Kidney glomerular epithelial cell (primary cell): ENCODE measurements around the gene GJA5.
A peak's percentile ranks its signal among the peaks of the same experiment; 100 is the strongest.

Experiments used
- DNase-seq: peaks from one replicate; lab custom pipeline; 2025; lab: John Stamatoyannopoulos, UW

The GJA5 gene

DNA sequence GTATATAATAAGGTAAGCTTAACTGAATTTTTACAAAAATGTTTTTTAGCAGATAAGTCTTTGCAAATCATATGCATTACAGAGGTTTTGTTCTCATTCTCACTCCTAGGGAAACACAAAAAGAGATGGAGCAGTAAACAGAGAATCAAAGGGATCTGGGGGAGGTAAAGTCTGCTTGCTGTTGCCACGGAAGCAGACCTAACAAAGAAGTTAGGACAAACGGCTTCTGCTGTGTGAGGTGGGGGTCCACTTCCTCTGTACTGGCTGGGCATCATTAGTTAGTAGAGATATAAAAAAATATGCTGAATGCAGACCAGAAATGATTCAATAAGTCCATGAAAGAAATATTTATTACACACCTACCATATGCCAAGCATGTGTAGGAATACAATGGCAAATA is 34.2 kb downstream of the GJA5 start:
- DNase-seq, result no peak

DNA sequence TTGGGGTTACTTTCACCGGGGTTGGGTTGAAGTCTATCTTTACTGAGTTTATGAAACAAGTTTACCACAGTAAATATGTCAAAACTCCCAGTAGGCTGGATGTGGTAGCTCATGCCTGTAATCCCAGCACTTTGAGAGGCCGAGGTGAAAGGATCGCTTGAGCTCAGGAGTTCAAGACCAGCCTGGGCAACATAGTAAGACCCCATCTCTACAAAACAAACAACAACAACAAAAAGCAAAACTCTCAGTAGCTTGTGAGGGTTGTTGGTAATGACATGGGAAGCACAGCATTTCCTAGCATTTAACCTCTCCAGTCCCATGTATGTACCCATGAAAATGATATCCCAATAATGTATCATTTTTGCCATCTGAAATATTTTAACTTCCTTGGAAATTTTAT is 34.7 kb downstream of the GJA5 start:
- no peak for DNase-seq

DNA sequence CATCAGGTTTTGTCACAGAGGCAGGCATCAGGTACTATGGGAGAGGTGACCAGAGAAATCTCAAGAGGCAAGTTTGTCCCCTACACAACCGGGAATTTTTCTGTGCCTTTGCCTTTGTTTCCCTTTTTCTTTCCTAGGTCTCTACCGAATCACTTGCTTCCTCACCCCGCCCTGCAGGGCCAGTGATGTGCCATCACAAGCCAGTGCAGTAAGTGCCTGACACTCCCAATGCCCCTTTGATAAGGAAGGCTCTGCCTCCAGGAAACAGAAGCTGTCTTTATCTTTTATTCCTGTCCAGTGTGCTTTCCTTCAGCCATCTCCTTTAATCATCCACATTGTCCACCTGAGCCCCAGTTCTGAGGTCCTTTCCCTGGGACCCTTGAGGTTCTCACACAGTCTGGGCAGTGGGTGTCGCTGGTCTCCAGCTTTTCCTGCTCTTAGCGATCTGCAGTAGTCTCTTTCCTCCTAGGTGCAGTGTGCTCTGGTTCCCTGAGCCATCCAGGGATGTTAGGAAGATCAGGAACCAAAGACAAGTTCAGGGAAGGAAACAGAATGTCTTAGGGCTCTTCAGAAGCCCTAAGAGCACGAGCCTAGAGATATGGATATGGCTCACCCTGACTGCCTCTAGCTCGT is 36.6 kb downstream of the GJA5 start:
- peak; percentile 12 for DNase-seq

DNA sequence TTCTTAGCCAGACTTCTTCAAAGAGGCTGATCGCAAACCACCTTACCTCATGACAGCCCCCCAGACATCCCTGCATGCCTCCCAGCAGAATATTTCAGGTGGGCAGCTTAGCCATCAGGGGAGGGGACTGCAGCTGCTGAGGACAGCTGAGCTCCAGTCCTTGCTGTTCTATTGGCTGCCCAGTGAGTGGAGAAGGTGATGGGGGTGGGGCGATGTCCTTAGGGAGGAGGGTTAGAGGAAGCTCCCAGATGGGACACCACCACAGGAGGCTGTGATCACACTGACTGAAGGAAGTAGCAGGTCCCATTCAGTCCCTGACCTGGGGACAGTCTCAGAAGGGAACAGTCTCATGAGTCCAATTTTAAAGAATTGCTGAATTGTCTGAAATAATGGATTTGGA is 38.3 kb downstream of the GJA5 start:
- no peak for DNase-seq

DNA sequence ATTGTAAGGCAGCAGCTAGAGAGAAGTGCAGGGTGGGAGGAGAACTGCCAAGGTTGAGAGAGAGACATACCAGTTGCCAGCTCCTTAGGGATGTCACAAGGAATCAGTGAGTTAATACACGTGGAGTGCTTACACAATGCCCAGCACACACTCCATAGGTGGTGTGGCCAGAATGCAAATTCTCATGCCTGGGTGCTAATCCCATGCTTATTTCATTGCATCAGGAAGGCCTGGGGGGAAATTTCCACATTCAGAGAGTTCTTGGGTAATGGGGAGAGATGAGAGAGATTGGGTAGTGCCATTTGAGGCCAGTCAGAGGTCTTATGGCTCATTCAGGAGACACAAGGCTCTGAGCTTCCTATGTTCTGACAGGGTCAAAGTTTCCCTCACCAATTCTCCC is 38.7 kb downstream of the GJA5 start:
- DNase-seq, result no peak

DNA sequence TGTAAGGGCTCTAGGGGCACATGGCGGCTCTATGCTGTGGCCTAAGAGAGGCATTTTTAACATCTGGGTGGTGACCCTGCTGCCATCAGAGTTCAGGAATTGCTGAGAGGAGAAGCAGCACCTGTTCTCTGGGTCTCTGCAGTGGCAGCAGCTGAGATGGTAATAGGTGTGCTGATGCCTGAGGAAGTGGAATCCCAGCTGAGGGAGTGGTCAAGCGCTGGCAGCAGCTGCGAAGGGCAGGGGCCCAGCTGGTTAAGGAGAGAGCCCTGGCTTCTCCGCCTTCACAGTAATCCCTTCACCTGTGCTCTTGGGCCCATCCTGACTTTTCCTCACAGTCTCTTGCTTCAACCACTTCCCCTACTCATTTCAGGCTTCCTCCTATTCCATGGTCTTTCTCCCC is 39.8 kb downstream of the GJA5 start:
- no peak for DNase-seq

DNA sequence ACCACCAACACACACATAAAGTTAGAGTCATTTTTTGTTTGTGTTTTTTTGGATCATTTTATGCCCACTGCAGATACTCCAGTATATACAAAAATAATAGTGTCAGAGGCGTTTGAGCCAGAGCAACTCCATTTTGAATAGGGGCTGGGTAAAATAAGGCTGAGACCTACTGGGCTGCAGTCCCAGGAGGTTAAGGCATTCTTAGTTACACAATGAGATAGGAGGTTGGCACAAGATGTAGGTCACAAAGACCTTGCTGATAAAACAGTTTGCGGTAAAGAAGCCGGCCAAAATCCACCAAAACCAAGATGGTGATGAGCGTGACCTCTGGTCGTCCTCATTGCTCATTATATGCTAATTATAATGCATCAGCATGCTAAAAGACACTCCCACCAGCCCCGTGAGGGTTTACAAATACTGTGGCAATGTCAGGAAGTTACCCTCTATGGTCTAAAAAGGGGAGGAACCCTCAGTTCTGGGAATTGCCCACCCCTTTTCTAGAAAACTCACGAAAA is 40.6 kb downstream of the GJA5 start:
- no peak for DNase-seq

DNA sequence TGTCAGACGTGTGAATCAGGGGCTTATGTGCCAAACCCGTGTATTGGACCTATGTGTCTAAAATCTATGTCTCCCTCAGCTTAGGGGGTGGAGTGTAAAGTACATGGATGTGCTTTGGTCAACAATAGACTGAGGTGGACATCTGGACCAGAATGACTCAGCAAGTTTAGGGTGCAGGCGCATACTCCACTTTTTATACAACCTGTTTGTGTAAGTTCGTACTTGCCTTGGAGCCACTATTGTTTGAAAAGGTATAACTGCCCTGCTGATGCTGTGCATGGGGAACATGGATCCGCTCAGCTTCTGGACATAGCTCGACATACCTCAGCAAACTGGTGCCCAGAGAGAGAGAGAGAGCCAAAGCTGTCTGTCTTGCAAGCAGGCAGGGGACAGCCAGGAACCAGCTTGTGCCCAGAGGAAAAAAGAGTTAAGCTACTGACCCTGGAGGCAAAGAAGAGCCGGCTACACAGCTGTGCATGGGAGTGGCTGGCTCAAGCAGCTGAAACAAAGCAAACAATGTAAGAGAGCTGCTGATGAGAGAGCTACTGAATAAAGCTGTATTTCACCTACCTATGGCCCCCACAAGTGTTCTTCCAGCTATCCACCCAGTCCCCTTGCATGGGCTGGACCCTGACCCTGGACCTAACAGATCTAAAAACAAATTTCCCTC is 41.2 kb downstream of the GJA5 start:
- DNase-seq, result no peak

DNA sequence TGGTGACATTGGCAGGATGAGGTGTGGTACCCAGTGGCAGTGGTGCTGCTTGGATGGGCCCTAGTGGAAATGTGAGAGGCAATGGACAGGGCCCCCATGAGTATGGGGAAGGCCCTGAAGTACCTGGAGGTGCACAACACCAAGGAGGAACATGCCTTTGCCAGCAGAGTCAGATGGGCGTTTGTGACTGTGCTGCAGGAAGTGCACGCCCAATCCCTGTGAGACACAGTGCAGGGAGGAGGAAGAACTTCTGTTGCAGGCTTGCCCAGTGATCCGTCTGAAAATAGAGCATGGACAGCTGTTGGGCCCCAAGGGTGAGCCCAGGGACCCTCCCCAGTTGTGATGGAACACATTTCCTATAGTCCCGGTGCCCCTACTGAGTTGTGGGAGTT is 42.7 kb downstream of the GJA5 start:
- no peak for DNase-seq

DNA sequence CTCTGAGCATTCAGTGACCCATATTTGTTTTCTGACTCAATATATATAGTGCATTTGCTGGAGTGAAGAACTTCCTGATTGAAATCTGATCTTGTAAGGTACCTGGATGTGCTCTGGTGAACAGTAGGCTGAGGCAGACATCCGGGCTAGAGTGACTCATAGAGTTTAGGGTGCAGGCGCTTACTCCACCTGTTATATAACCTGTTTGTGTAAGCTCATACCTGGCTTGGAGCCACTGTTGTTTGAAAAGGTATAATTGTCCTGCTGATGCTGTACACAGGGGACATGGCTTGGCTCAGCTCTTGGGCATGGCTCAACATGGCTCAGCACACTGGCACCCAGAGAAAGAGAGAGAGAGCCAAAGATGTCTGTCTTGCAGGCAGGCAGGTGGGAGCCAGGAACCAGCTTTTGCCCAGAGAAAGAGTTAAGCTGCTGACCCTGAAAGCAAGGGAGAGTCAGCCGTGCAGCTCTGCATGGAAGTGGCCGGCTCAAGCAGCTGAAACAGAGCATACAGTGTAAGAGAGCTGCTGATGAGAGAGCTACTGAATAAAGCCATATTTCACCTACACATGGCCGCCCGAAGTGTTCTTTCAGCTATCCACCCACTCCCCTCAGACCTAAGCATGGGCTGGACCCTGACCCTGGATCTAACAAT is 43.2 kb downstream of the GJA5 start:
- DNase-seq, result peak; percentile 97

DNA sequence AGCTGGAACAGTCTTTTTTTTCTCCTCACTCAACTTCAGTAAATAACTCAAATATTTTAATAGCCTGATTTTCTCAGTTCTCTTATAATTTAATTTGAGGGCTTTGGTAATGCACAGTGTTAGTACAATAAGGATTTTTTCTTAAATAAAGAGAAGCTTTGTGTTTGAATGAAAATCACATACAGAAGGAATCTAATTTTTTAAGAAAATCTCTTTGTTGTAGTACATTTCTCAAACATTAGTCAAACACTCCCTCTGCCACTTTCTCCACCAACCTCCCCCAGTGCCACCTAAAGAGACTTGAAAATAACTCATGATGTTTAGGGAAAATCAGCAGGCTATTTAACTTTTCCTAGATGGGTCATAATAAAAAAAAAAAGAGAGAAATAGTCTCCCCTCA is 47.8 kb downstream of the GJA5 start:
- DNase-seq, result no peak
